ENCODE data around the gene TCEA2.

TCEA2 gene

DNA sequence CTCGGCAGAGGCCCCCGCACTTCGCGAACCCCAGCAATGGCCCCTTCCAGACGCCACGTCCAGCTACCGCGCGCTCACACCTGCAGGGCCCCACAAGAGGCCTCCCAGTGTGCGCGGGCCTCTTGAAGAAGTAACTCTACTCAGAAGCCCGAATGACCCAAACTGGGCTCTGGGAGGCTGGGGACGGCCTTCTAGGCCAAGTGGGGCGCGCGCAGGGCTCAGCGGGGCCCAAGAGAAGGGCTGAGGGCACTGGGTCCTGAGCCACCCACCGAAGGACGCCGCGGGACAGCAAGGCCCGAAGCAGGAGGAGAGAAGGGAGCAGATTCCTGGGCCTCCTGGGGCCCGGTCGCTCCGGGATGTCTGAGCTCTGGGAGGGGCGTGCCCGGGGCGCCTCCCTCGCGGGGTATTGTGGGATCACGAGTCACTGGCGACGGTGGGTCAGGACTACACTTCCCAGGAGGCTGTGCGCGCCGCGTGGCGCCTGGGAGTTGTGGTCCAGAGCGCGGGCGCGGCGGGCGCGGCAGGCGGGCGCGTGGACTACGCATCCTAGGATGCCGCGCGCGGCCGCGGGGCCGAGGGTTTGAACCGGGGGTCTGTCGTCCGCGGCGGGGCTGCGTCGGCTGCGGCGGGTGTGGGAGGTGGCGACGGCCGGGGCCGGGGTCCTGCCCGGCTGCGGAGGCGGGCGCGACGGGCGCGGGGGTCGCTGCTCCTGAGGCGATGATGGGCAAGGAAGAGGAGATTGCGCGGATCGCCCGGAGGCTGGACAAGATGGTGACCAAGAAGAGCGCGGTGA is at the start of gene TCEA2:
TSS of gene TCEA2 (plus strand) at position 603 of the 793 bp plus-strand sequence. CDS start at position 718, 115 bp downstream.
- Mint-ChIP-seq H3K27ac (peak within 1 kb of the TSS; percentile 82), H3K27me3 (no peaks in the 10 kb centered on the region), H3K36me3 (ENCODE audit: low read depth) (no peaks in the 10 kb centered on the region), H3K4me3 (peak within 1 kb of the TSS; percentile 87), H3K4me1 (peaks cover 45% of the 10 kb centered on the region), H3K9me3 (no peaks in the 10 kb centered on the region)
- DNase-seq (peak; percentile 97), ATAC-seq (peak; percentile 85)

DNA sequence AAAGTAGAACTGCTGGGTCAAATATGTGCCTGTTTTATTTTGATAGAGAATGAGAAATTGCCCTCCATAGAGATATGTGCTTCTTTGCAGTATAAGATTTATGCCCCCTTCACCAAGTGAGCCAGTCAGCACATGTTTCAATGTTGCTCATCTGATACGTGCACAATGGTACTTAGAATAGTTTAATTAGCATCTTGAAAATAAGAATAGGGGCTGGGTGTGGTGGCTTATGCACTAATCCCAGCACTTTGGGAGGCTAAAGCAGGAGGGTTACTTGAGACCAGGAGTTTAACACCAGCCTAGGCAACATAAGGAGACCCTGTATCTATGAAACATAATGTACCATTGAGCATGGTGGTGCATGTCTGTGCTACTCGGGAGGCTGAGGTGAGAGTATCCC is 47.4 kb upstream of the TCEA2 start:
- Mint-ChIP-seq H3K4me1 (peaks cover 33% of the 10 kb centered on the region), H3K27ac (peak overlapping the region; percentile 35), H3K36me3 (ENCODE audit: low read depth) (peaks cover 58% of the 10 kb centered on the region), H3K4me3 (no peak overlapping the region), H3K9me3 (no peaks in the 10 kb centered on the region), H3K27me3 (no peaks in the 10 kb centered on the region)
- ATAC-seq (no peak), DNase-seq (no peak)

DNA sequence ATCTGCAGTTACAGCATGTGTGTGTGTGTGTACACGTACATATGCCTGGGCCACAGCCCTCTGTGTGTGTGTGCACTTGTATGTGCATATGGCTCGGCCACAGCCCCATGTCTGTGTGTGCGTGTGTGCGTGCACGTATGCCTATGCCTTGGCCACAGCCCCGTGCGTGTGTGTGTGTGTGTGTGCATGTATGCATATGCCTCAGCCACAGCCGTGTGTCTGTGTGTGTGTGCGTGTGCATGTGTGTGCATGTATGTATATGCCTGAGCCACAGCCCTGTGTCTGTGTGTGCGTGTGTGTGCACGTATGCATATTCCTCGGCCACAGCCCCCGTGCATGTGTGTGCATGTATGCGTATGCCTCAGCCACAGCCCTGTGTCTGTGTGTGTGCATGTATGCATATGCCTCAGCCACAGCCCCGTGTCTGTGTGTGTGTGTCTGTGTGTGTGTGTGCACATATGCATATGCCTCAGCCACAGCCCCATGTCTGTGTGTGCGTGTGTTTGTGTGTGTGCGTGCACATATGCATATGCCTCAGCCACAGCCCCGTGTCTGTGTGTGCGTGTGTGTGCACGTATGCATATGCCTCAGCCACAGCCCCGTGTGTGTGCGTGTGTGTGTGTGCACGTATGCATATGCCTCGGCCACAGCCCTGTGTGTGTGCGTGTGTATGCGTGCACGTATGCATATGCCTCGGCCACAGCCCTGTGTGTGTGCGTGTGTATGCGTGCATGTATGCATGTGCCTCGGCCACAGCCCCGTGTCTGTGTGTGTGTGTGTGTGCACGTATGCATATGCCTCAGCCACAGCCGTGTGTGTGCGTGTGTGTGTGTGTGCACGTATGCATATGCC is 41.6 kb upstream of the TCEA2 start:
- peaks cover 33% of the 10 kb centered on the region for H3K36me3 Mint-ChIP-seq (ENCODE audit: low read depth)
- no peak for DNase-seq
- no peak overlapping the region for H3K4me3 Mint-ChIP-seq
- H3K27ac Mint-ChIP-seq, result no peak overlapping the region
- no peaks in the 10 kb centered on the region for H3K27me3 Mint-ChIP-seq
- ATAC-seq, result no peak
- peaks cover 5% of the 10 kb centered on the region for H3K4me1 Mint-ChIP-seq
- H3K9me3 Mint-ChIP-seq, result no peaks in the 10 kb centered on the region

DNA sequence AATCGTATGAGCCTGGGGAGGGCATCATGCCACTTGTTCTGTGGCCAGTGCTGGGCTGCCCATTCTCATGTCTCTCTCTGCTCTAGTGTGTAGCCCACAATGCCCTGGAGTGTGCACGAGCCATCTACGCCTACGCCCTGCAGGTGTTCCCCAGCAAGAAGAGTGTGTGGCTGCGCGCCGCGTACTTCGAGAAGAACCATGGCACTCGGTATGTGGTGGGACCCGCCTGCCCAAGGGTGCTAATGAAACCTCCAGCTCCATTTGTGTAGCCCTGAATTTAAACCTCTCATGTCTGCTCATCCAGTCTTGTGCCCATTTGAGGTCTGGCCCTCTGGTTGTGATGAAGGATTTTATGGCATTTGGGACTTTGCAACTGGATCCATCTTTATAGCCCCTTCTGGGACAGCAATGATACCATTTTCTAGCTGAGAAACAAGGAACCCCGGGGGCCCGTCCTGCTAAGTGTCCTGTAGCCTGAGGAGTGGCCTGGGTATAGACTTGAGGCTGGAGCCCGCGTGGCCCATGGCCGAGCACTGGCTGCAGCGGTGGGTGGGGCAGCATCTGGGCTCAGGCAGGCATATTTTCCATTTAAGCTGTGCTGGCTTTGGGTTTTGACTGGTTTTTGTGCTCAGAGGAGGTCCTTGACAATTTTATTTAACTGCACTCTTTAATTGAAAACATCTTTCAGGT is 40.2 kb upstream of the TCEA2 start:
- no peaks in the 10 kb centered on the region for H3K9me3 Mint-ChIP-seq

DNA sequence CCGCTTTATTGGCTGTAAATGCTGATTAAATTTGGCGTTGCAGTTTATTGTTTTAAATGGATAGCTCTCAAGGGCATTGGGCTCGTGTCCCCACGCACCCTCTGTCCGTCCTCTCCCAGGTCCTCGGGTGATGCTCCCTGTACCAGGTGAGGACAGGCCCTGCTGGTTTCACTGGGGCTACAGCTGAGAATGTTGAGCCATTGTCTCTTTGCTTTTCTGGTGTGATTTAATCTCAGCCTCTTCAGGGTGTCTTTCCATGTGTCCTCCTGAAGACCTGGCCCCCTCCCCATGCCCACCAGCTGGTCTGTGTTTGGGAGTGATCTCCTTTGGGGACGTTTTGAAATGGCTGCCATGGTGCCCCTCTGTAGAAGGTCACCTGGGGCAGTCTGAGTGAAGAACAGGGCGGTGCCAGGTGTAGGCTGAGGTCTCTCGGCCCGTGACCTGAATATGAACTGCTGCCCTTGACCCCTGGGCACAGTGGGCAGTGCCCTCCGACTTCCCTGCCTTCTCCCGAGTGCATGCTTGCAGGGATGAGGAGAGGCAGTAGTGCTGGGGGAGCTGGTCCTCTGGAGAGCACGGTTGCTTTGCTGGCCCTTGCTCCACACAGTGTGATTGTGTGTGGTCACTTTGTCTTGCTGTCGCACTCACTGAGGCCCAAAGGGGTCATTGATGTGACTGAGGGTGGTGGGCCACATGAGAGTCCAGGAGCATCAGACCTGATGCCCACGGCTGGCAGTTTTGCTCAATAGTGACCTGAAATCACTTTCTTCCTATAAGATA is 39.4 kb upstream of the TCEA2 start:
- no peak overlapping the region for H3K27ac Mint-ChIP-seq
- ATAC-seq (no peak), DNase-seq (no peak)
- peaks cover 5% of the 10 kb centered on the region for H3K4me1 Mint-ChIP-seq
- H3K27me3 Mint-ChIP-seq, result no peaks in the 10 kb centered on the region
- peaks cover 26% of the 10 kb centered on the region for H3K36me3 Mint-ChIP-seq (ENCODE audit: low read depth)
- H3K9me3 Mint-ChIP-seq, result no peaks in the 10 kb centered on the region
- no peak overlapping the region for H3K4me3 Mint-ChIP-seq

More for the DNA sequence above, 40.2 kb upstream of the TCEA2 start:
- H3K4me3 Mint-ChIP-seq, result no peak overlapping the region
- H3K27me3 Mint-ChIP-seq, result no peaks in the 10 kb centered on the region
- DNase-seq (no peak), ATAC-seq (no peak)
- peaks cover 5% of the 10 kb centered on the region for H3K4me1 Mint-ChIP-seq
- peaks cover 30% of the 10 kb centered on the region for H3K36me3 Mint-ChIP-seq (ENCODE audit: low read depth)
- no peak overlapping the region for H3K27ac Mint-ChIP-seq

GRCh38 chr20:64024141-64024990 is 38.6 kb upstream of the TCEA2 start:
- H3K4me3 Mint-ChIP-seq, result no peak overlapping the region
- H3K27ac Mint-ChIP-seq, result no peak overlapping the region
- no peaks in the 10 kb centered on the region for H3K27me3 Mint-ChIP-seq
- peaks cover 25% of the 10 kb centered on the region for H3K36me3 Mint-ChIP-seq (ENCODE audit: low read depth)
- ATAC-seq (no peak), DNase-seq (no peak)
- no peaks in the 10 kb centered on the region for H3K9me3 Mint-ChIP-seq
- peaks cover 5% of the 10 kb centered on the region for H3K4me1 Mint-ChIP-seq

DNA sequence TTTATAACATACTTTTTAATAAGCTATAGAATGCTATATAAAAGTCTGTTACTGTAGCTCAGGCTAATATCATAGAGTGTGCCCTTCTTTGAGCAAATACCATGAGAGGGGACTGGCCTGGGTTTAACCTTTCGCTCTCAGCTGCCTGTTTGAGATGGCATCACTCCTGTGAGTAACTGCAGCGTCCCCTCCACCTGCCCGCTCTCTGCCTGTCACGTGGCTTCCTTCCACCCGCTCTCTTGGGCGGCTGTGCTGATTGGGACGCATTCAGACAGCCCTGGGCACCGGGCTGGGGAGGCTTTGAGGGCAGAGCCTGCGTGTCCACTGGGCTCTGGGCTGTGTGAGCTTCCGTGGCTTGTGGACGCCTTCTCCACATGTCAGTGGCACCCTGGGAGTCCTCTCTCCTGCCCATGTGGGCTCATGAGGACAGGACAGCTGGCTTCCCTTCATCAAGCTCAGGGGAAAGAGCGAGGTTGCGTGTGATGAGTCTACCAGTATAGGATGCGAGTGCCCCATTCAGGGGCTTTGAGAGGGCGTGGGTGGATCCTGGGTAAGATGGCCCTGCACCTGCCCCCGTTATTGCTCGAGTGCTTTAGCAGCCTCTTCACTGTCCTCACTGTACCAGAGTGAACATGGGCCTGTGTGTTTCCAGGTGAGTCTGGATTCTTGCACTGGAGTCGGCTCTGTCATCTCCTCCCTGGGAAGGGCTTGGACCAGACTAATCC is 37.7 kb upstream of the TCEA2 start:
- Mint-ChIP-seq H3K27ac (no peak overlapping the region), H3K36me3 (ENCODE audit: low read depth) (peaks cover 22% of the 10 kb centered on the region), H3K4me1 (no peaks in the 10 kb centered on the region), H3K4me3 (no peak overlapping the region), H3K9me3 (no peaks in the 10 kb centered on the region), H3K27me3 (no peaks in the 10 kb centered on the region)
- ATAC-seq, result no peak
- no peak for DNase-seq

DNA sequence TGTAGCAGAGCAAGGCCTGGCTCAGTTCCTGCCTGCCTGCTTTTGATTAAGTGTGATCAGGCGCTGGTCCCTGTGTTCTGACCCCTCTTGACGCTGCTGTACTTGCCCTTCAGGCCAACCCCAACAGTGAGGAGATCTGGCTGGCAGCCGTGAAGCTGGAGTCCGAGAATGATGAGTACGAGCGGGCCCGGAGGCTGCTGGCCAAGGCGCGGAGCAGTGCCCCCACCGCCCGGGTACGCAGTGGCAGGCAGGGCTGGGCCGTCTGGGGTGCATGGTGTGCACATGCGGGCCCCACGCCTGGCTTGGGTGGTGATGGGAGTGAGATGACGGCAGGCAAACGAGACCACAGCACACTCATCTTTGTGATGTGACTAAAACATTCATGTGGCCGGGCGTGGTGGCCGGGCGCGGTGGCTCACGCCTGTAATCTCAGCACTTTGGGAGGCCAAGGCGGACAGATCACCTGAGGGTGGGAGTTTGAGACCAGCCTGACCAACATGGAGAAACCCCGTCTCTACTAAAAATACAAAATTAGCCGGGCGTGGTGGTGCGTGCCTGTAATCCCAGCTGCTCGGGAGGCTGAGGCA is 37.1 kb upstream of the TCEA2 start:
- Mint-ChIP-seq H3K4me1 (no peaks in the 10 kb centered on the region), H3K27me3 (no peaks in the 10 kb centered on the region), H3K27ac (no peak overlapping the region), H3K4me3 (no peak overlapping the region), H3K36me3 (ENCODE audit: low read depth) (peaks cover 22% of the 10 kb centered on the region), H3K9me3 (no peaks in the 10 kb centered on the region)
- no peak for ATAC-seq
- no peak for DNase-seq

DNA sequence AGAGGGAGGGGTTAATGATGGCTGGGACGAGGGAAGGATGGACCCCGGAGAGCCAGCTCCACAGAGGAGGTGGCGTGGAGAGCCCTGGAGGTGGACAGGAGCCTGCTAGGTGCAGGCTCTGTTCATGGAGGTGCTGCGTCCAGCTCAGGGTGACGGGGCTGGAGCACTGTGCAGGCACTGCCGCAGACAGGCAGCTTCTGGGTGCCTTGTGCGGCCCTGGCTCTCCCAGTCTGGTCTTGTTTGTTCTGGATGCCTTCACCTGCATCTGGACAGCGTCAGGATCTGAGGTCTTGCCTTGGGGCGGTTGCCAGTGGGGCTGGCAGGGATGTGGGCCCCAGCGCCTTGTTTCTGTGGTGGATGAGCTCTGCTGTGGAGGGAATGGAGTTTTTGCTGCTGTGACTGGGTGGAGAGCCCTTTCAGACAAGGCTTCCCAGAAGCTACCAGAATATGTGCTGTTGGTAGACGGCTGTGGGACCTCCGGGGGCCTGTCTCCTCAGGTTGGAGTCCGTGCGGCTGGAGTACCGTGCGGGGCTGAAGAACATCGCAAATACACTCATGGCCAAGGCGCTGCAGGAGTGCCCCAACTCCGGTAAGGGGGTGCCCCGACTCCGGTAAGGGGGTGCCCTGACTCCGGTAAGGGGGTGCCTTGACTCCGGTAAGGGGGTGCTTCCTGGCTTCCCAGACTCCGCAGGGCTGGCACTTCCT is 34.9 kb upstream of the TCEA2 start:
- H3K4me3 Mint-ChIP-seq, result no peak overlapping the region
- ATAC-seq (no peak), DNase-seq (no peak)
- peaks cover 5% of the 10 kb centered on the region for H3K4me1 Mint-ChIP-seq
- H3K27me3 Mint-ChIP-seq, result no peaks in the 10 kb centered on the region
- no peak overlapping the region for H3K27ac Mint-ChIP-seq
- H3K36me3 Mint-ChIP-seq (ENCODE audit: low read depth), result peaks cover 24% of the 10 kb centered on the region
- no peaks in the 10 kb centered on the region for H3K9me3 Mint-ChIP-seq

DNA sequence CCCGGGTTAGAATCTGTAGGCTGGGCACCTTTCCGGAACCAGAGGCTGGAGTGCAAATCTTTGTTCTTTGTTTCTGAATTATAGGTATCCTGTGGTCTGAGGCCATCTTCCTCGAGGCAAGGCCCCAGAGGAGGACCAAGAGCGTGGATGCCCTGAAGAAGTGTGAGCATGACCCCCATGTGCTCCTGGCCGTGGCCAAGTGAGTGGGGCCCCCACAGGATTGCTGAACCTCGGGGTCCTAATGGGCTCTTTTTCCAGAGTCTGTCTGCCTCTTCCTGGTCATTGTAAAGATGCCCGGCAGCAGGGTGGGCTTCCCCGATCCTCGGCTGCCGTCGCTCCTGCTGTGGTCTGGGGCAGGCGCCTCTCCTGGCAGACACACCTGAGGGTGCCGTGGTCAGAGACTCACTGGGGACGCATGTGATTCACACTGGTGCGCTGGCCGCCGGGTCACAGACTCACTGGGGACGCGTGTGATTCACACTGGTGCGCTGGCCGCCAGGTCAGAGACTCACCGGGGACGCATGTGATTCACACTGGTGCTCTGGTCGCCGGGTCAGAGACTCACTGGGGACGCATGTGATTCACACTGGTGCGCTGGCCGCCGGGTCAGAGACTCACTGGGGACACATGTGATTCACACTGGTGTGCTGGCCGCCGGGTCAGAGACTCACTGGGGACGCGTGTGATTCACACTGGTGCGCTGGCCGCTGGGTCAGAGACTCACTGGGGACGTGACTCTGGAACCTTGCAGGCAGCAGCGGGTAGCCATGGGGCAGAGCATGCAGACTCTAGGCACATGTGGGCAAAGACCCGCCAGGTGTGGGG is 33.5 kb upstream of the TCEA2 start:
- H3K27ac Mint-ChIP-seq, result no peak overlapping the region
- H3K4me1 Mint-ChIP-seq, result peaks cover 18% of the 10 kb centered on the region
- no peak overlapping the region for H3K4me3 Mint-ChIP-seq
- ATAC-seq (no peak), DNase-seq (no peak)
- no peaks in the 10 kb centered on the region for H3K9me3 Mint-ChIP-seq
- H3K36me3 Mint-ChIP-seq (ENCODE audit: low read depth), result peaks cover 26% of the 10 kb centered on the region
- no peaks in the 10 kb centered on the region for H3K27me3 Mint-ChIP-seq

DNA sequence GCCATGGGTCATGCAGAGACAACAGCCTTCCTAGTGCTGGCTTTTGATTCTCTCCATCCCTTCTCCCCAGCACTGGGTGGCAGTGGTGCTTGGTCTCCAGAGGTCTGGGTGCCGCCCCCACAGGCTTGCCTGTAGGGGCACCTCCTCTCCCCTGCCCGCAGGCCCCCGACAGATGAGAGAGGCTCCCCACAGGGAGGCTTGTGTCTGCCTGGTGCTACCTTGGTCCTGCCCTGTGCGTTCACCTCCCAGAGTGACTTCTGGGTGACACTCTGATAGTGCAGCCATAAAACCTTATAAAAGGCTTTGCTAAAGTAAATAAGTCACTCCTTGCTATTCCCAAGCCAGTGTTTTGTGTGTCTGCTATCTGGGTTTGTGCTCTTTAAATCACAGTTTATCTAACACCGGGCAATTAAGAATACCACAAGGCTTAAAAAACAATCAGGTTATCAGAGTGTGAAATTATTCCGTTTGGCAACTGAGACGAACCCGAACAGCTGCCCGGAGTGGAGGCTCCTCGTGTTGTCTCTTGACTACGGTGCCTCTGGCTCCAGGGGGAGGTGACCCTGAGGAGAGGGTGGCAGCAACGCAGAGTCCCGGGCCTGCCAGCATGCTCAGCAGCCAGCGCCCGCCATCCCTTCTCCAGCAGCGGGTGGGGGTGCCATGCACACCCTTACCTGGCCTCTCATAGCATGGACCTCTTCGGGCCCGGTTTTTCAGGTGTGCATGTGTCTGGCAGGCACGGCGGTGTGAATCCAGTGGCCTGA is 32.4 kb upstream of the TCEA2 start:
- ATAC-seq (no peak), DNase-seq (no peak)
- no peaks in the 10 kb centered on the region for H3K27me3 Mint-ChIP-seq
- H3K4me1 Mint-ChIP-seq, result peaks cover 28% of the 10 kb centered on the region
- H3K9me3 Mint-ChIP-seq, result no peaks in the 10 kb centered on the region
- no peak overlapping the region for H3K4me3 Mint-ChIP-seq
- no peak overlapping the region for H3K27ac Mint-ChIP-seq
- peaks cover 21% of the 10 kb centered on the region for H3K36me3 Mint-ChIP-seq (ENCODE audit: low read depth)

All from activated naive CD8-positive, alpha-beta T cell treated with anti-CD3 and anti-CD28 coated beads, Interleukin-2, amount 50 U/mL, for 24 hours (primary cell).